K562 (cell line): ENCODE data around the gene SLC16A9.

ENCODE experiments used
- CHD2 ChIP-seq: IDR thresholded peaks from 2 replicates; pipeline ENCODE4 v1.6.1; 2011; ENCODE audit warnings: low read depth, low read length
- NFXL1 ChIP-seq: fragments of 450-650 bp; formaldehyde crosslinking; IDR thresholded peaks from 2 replicates; pipeline ENCODE4 v1.4.0; 2021; ENCODE audit warnings: mild to moderate bottlenecking
- YBX1 ChIP-seq: fragments of 450-650 bp; IDR thresholded peaks from 2 replicates; pipeline ENCODE4 v1.7.1; 2016; ENCODE audit warnings: mild to moderate bottlenecking
- TF ChIP-seq, protein P1 (sequence below), 3 experiments: IDR thresholded peaks in 2 of 3; conservative IDR thresholded peaks in 1 of 3; 2 replicates each; pipeline ENCODE4 v1.5.1; 2011 to 2012; ENCODE audit warnings: low read length in 3 of 3, mild to moderate bottlenecking in 3 of 3, control low read depth in 2 of 3, improper control_type of control experiment in 1 of 3, inconsistent platforms in 1 of 3, low read depth in 1 of 3, mixed read lengths in 1 of 3, moderate library complexity in 1 of 3; ENCODE audit not compliant: insufficient read depth in 2 of 3
- TF ChIP-seq, protein P2 (sequence below): sonication (generic); formaldehyde crosslinking; IDR thresholded peaks from 2 replicates; pipeline ENCODE4 v1.8.1; 2023; ENCODE audit warnings: mild to moderate bottlenecking, missing genetic modification reagents

DNA sequence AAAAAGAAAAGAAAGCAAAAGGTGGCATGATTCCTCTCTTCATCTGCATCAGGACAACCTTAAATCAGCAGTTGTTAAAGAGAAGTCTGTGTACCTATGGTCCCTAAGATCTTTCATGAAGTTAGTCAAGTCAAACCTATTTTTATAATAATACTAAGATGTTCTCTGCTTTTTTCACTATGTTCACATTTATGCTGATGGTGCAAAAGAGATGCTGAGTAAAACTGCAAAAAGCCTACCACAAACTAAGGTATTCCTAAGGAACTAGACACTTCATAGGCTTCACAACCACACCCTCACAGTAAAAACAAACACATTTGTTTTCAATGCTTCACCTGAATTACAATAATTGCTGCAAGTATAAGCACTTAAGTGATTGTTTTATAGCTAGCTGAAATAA, 43.3 kb downstream of the SLC16A9 start:
- TF ChIP-seq, protein P1, sequence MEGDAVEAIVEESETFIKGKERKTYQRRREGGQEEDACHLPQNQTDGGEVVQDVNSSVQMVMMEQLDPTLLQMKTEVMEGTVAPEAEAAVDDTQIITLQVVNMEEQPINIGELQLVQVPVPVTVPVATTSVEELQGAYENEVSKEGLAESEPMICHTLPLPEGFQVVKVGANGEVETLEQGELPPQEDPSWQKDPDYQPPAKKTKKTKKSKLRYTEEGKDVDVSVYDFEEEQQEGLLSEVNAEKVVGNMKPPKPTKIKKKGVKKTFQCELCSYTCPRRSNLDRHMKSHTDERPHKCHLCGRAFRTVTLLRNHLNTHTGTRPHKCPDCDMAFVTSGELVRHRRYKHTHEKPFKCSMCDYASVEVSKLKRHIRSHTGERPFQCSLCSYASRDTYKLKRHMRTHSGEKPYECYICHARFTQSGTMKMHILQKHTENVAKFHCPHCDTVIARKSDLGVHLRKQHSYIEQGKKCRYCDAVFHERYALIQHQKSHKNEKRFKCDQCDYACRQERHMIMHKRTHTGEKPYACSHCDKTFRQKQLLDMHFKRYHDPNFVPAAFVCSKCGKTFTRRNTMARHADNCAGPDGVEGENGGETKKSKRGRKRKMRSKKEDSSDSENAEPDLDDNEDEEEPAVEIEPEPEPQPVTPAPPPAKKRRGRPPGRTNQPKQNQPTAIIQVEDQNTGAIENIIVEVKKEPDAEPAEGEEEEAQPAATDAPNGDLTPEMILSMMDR (IDR thresholded peaks at IDR 0.05 in 2 of 3, conservative IDR thresholded peaks at IDR 0.05 in 1 of 3; ENCODE audit: insufficient read depth in 2 of 3, low read depth in 1 of 3, low read length in 3 of 3) = no peak
- TF ChIP-seq, protein P2, sequence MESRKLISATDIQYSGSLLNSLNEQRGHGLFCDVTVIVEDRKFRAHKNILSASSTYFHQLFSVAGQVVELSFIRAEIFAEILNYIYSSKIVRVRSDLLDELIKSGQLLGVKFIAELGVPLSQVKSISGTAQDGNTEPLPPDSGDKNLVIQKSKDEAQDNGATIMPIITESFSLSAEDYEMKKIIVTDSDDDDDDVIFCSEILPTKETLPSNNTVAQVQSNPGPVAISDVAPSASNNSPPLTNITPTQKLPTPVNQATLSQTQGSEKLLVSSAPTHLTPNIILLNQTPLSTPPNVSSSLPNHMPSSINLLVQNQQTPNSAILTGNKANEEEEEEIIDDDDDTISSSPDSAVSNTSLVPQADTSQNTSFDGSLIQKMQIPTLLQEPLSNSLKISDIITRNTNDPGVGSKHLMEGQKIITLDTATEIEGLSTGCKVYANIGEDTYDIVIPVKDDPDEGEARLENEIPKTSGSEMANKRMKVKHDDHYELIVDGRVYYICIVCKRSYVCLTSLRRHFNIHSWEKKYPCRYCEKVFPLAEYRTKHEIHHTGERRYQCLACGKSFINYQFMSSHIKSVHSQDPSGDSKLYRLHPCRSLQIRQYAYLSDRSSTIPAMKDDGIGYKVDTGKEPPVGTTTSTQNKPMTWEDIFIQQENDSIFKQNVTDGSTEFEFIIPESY (CRISPR knock-in tag) = no peak
- no peak for TF ChIP-seq CHD2
- no peak for TF ChIP-seq NFXL1
- no peak for TF ChIP-seq YBX1
